T47D (cell line): ENCODE measurements around the gene SAPCD2.

Experiments used
- DNase-seq, 2 experiments: peaks; one replicate each; pipeline versions ENCODE4 v3.0.0 to v3.0.0-alpha.2; 2011 to 2012; ENCODE audit warnings: low read depth in 1 of 2, low spot score in 1 of 2
- JUND ChIP-seq: IDR thresholded peaks from 2 replicates; pipeline ENCODE4 v1.6.1; 2012; ENCODE audit warnings: low read depth
- in situ Hi-C: cut with HindIII; loops from 2 replicates; pipeline ENCODE4 v1.10.0; 2016; ENCODE audit warnings: low sequenced_read_pairs, low pct_unique_long_range_greater_than_20kb

SAPCD2 gene

DNA sequence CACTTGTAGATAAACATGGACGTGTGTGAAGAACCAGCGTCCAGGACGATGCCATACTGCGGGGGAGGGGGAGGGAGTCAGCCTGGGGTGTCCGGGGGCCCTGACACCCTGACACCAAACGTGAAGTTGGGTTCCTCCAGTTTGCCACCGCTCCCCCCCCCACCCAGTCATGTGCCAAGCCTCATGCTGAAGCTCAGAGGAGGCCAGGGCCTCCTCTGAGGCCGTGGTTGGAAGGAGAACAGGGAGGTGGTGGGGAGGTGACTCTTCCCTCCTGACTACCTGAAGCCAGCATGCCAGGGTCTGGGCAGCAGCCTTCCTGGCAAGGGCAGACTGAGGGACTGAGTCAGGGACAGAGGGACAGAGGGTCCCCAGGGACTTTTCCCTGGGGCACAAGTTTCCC is 18.1 kb downstream of the SAPCD2 start:
- in situ Hi-C loops: no loop called here
- no peak for DNase-seq
- no peak for TF ChIP-seq JUND

DNA sequence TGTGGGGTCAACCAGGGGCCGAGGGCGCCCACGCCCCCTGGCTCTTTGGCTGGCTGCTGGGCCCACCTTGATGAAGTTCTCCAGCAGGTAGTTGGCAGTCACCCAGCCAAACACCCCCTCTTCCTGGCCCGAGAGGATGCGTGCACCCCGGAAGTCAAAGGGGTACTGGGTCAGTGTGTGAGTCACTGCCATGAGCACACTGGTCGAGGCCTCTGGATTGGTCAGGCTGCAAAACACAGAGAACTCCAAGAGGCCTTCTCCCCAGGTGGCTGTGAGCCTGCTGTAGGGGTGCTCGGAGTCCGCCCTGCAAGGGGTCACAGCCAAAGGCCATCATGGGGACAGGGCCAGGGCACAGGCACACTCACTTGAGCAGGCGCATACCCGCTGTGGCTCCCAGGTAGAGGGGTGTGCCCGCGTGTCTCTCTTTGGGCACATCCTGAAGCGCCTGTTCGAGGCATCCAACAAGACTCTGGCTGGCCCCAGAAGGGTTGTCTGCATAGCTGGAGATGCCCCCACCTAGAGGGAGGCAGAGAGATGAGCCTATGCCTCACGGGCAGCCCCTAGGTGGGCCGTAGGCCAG is 19.1 kb downstream of the SAPCD2 start:
- in situ Hi-C loops: no loop called here
- no peak for TF ChIP-seq JUND

DNA sequence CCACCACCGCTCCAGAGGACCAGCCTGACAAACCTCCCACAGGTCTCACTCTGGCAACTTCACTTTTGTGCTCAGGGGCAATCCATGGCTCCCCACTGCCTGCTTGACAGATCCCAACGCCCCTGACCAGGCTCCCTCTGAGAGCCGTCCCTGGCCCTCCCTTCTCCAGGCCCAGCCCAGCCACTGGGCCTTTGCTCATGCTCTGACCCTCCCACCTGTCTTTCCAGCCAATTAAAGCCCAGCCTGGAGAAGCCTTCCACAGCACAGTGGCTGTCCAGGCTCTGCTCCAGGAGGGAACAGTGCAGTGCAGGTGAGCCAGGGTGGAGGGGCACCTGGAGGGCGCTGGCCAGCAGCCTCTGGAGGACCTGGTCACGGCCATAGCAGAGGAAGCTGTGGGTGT is 19.8 kb downstream of the SAPCD2 start:
- no peak for TF ChIP-seq JUND
- DNase-seq: peak in 1 of 2 experiments; percentile 64
- in situ Hi-C loops: no loop called here

More for the DNA sequence above, 19.1 kb downstream of the SAPCD2 start:
- no peak for DNase-seq

DNA sequence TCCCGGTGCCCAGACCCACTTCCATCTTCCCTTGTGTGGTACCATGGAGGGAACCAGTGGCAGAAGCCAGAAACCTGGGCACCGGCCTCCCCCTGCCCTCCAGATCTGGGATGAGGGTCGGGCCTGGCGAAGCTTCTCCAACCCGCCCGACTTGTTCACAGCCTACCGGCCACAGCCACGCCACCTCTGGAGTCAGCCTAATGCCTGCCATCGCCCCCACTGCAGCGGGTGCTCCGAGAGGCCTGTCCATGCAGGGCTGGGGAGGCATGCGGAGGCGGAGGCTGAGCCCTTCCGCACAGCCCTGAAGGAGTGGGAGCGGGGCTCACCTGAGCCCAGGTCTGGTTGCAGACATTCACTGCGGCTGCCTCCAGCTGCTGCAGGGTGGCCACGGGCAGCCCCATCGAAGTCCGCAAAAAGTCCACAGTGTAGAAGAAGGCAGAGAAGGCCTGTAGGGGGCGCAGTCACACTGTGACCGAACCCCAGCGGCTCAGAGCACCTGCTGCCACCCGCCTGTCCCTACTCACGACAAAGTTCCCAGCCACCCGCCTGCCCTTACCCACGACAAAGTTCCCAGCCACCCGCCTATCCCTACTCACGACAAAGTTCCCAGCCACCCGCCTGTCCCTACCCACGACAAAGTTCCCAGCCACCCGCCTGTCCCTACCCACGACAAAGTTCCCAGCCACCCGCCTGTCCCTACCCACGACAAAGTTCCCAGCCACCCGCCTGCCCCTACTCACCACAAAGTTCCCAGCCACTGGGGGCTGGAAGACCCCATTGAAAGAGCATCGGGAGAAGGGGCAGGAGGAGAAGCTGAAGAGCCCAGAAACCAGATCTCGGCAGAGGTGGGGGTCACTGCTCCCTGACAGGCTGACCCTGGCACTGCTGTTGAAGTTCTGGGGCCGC is 20.6 kb downstream of the SAPCD2 start:
- DNase-seq: peak in 1 of 2 experiments; percentile 81
- no peak for TF ChIP-seq JUND
- in situ Hi-C loops: no loop called here

DNA sequence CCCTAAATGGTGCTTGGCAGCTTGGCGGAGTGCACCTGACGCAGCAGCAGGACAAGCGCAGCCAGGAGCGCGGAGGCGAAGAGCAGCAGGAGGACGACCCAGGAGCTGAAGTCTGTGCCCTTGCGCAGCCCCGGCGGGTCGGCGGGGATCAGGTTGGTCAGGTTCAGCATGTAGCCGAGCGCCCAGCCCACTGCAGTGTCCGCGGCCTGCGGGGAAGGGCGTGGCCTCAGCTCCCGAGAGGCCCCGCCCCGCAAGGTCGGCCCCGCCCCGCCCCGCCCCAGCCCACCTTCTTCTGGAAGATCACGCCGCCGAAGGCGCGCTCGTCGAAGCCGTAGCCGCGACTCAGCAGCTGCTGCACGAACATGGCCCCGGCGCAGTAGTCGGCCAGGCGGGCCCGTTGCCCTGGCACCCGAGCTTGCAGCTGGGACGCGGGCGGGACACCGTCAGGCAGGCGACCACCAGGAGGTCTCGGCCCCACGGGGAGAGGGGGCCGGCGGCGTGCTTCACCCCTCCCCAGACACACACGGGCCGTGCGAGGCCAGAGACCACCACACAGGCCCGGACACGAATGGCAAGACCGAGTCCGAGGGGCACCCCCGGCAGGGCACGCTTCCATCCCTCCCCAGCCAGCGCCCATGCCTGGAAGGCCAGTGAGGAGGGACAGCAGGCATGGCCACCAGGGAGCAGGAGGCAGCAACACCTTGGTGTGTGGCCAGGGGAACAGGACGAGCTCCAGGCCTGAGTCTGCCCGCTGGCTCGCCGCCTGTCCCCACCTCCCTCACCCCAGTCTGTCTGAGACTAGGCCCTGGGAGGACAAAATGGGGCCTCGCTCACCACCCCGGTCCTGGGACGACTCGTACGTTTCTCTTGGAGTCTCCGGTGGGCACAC is 21.5 kb downstream of the SAPCD2 start:
- in situ Hi-C loops: no loop called here

DNA sequence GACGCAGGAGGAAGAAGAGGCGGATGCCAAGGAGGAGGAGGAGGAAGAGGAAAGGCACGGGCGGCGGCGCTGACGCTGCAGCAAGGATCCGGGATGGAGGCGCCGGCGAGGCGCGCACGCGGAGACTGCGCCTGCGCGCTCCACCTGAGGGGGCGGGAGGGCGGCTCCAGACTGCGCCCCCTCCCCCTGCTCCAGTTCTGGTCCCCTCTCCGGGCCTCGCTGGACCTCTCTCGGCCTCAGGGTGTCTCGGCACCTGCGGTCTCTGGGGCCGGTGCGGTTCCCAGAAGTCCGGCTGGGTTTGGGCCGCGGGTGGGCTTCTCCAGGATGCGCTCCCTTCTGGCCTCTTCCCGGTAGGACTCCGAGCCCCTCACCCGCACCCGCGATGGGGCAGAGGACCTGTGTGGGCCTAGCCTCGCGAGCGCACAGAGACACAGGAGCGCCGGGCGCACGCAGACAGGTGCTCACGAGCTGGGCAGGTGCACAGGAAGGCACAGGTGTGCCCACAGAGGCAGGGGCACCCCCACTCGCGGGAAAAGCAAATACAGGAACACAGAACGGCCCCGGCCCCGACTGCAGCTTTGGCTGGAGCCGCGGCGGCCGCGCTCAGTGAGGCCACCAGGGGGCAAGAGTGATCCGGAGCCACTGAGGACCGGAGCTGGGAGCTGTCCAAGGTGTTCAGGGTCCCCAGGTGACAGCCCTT is 24.1 kb downstream of the SAPCD2 start, which contains the start of gene NPDC1:
TSS of gene NPDC1 (minus strand) at position 90 of the 700 bp plus-strand sequence. CDS start 188 bp downstream, outside the sequence.
- in situ Hi-C loops: no loop called here
- no peak for TF ChIP-seq JUND
- peak; percentile 96 to 97 for DNase-seq

More for the DNA sequence above, 21.5 kb downstream of the SAPCD2 start:
- DNase-seq: peak; percentile 88 to 95
- TF ChIP-seq JUND: no peak

DNA sequence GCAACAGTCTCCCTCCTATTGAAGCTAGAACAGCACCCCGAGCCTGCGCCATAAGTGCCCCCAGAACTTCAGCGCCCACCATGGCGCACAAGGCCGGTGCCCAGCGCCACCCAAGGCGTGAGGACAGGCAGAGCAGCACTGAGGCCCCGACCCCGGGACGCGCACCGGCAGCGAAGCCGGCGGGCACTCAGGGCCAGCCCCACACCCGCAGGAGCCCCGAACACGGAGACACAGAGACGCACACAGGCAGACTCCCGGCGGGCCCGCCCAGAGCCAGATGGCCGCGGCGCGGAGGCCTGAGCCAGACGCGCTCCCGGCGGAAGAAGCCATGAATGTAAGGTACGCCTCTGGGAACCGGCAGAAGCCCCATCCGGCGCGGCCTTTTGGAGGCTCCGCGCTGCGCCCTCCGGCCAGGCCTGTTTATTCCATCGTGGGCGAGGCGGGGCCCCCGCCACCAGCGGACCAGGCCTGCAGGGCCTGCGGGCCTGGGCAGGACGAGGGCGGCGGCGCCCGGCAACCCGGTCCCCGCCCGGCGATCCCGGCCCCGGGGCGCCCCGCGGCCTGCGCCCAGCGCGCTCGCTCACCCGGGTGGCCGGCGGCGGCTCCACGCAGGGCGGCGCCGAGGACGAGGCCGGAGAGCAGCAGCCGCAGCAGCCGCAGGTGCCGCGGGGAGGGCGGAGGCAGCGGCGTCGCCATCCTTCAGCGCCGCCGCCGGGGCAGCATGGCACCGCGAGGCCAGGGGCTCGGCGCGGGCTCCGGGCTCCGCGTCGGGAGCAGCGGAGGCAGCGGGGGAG is 24.9 kb downstream of the SAPCD2 start:
- TF ChIP-seq JUND: no peak
- DNase-seq: peak in 1 of 2 experiments; percentile 42
- in situ Hi-C loops: no loop called here

DNA sequence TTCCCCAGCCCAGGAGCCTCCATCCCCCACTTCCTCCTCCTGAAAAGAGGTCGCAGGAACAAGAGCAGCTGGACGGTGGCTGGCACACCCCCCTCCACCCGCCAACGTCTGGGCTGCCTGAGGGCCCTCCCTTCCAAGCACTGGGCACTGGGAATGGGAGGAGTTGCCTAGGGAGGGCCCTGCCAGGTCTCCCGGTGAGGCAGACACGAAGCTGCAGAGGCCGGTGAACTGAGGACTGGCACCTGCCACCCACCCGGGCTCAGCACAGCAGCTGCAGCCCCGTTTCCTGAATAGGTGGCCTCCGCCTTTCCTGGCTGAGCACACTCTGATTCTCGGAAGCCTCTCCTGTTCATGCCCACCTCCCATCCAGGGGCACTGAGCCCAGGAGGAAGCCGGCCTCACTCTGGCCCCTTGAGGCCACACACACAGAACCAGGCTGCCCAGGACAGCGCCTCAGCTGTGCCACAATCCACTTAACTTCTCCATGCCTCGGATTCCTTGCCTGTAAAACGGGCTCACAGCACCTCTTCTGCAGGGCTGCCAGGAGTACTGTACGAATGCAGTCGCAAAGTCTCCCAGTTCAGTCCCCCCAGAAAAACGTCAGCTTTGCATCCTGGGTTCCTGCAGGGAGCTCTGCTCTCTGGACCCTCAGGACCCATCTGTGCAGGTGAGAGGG is 25.7 kb downstream of the SAPCD2 start:
- no peak for TF ChIP-seq JUND
- in situ Hi-C loops: no loop called here
- peak; percentile 77 to 91 for DNase-seq

DNA sequence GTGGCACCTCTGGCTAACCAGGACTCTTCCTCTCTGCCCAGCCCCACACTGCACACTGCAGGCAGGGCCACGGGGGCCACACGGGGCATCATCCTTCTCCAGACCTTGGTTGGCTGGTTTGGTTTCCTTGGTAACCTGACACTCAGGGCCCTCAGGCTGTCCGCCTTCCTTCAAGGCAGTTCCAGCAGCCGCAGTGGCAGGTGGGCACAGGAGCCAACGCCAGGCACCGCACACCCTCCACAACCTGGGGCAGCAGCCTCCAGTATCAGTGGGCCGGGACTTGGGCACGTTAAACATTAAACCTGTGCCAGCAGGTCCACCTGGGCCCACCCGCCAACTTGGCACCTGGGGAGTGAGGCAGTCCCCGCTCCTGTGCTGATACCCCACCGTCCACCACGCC is 26.3 kb downstream of the SAPCD2 start:
- in situ Hi-C loops: no loop called here
- DNase-seq: no peak
- no peak for TF ChIP-seq JUND

DNA sequence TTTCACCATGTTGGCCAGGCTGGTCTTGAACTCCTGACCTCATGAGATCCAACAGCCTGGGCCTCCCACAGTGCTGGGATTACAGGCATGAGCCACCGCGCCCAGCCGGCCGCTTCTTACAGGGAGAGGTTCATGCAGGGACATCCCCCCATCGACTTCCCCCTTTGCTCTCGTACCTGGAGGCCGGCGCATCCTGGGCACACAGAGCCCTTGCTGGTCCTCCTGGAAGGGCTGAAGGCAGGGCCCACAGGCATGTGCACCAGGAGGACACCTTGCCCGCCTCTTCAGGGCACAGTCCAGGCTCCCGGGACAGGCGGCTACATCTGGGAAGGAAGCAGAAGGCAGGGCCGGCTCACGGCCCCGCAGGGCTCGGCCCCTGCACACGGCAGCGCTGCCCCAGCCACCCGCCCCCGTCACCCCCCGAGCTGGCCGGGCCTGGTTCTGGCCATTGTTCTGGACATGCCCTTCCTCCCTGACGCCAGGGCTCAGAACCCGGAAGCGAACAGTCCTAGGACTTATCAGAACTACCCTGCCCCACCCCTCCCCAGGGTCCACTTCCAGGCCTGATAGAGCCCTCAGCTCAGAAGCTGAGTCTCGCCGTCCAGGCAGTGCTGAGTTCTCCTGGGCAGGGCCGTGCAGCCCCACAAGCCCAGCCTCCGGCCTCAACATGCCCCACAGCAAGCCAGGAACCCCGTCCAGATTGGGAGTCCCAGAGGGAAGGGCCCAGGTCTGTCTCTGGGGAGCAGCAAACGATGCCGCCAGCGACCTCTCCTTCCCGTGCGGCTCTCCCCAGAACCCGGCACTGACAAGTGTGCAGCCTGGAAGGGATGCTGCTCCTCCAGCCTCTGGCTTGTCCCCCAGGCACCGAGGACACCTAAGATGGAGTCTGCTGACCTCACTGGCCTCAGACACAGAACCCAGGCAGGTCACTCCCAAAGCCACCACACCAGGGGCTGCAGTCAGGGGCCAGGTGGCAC is 27.3 kb downstream of the SAPCD2 start:
- TF ChIP-seq JUND: no peak
- in situ Hi-C loops: no loop called here
- no peak for DNase-seq
